HUES6 (cell line): ENCODE data around the gene MON1A.
"Not testable (repeated sequence)": the region's sequence is repeated elsewhere in the genome, so short reads cannot be mapped to it uniquely, and the experiment has no call there.

ENCODE experiments used
- H3K27ac ChIP-seq: 2 replicates; pipeline ENCODE4 v1.7.0; 2013; ENCODE audit warnings: low read depth, mild to moderate bottlenecking, low read length, inconsistent platforms
- H3K27me3 ChIP-seq: 2 replicates; pipeline ENCODE4 v1.6.1; 2013; ENCODE audit warnings: low read length; ENCODE audit not compliant: control insufficient read depth, insufficient read depth
- H3K36me3 ChIP-seq: 2 replicates; pipeline ENCODE4 v1.6.1; 2013; ENCODE audit warnings: low read length; ENCODE audit not compliant: control insufficient read depth, insufficient read depth
- H3K4me1 ChIP-seq: 2 replicates; pipeline ENCODE4 v1.6.1; 2013; ENCODE audit warnings: low read length; ENCODE audit not compliant: control insufficient read depth, insufficient read depth
- H3K4me3 ChIP-seq: 2 replicates; pipeline ENCODE4 v1.5.1; 2013; ENCODE audit warnings: low read depth, low read length
- H3K9ac ChIP-seq: one replicate; pipeline ENCODE4 v1.6.1; 2013; ENCODE audit warnings: mild to moderate bottlenecking, low read length
- H3K9me3 ChIP-seq: 2 replicates; pipeline ENCODE4 v1.6.1; 2013; ENCODE audit warnings: low read depth, low read length; ENCODE audit not compliant: control insufficient read depth, insufficient read depth

Gene MON1A

GRCh38 chr3:49917806-49918590 is 11.6 kb downstream of the MON1A start:
- not testable (repeated sequence) for H3K27me3 ChIP-seq, H3K36me3 ChIP-seq, H3K9me3 ChIP-seq, H3K27ac ChIP-seq, H3K4me3 ChIP-seq, H3K4me1 ChIP-seq, H3K9ac ChIP-seq

- no peaks in the 10 kb centered on the region for H3K36me3 ChIP-seq
- H3K9ac ChIP-seq, result no peak overlapping the region
- H3K9me3 ChIP-seq, result no peaks in the 10 kb centered on the region
- H3K27me3 ChIP-seq, result peaks cover 4% of the 10 kb centered on the region; the same call in 1 of the 2 replicates
- no peaks in the 10 kb centered on the region for H3K4me1 ChIP-seq
- H3K27ac ChIP-seq, result no peak overlapping the region
- H3K4me3 ChIP-seq, result no peak overlapping the region
Observed at GRCh38 chr3:49916686-49917085, 12.9 kb downstream of the MON1A start.

- Histone ChIP-seq H3K4me1 (peaks cover 16% of the 10 kb centered on the region), H3K9me3 (no peaks in the 10 kb centered on the region), H3K27ac (no peak overlapping the region), H3K27me3 (peaks cover 21% of the 10 kb centered on the region), H3K36me3 (no peaks in the 10 kb centered on the region), H3K4me3 (no peak overlapping the region), H3K9ac (no peak overlapping the region)
Observed at GRCh38 chr3:49914906-49915305, 14.7 kb downstream of the MON1A start.

DNA sequence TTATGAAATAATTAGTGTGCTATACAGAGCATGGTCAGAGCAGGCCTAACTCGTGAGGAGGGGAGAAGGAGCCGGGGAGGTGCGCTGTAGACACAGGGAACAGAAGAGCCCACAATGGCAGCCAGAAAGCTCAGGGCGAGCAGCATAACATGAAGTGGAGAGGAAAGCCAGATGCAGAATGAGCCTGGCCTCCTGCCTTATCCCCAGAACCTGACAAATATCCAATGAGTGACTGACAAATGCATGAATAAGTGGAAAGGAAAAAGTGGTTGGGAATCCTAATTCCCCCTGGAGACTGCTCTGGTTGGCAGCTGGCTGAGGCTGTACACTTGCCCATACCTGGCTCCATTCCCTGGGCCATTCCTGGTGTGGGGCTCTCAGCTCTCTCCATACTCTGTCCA is 16.7 kb downstream of the MON1A start:
- peaks cover 29% of the 10 kb centered on the region for H3K4me1 ChIP-seq

DNA sequence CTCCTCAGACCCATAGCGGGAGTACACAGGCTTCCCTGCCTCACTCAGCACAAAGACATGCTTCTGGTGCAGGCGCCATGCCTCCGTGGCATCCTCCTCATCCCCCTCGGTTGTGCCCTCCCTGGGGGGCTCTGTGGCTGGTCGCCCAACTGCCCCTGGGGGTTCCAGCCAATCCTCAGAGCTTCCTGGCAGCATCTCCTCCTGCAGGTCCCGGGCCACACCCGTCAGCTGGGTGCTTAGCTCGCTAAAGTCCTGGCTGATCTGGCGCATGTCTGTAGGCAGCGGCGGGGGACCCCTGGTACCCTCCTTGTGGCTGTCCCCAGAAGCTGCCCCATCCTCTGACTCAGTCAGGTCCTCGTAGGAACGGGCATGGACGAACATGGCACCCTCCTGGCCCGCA is 18.0 kb downstream of the MON1A start:
- Histone ChIP-seq H3K9ac (no peak overlapping the region), H3K4me3 (no peak overlapping the region), H3K27me3 (peaks cover 35% of the 10 kb centered on the region), H3K36me3 (no peaks in the 10 kb centered on the region), H3K9me3 (no peaks in the 10 kb centered on the region), H3K27ac (no peak overlapping the region), H3K4me1 (peaks cover 32% of the 10 kb centered on the region)

More for the DNA sequence above, 16.7 kb downstream of the MON1A start:
- H3K9ac ChIP-seq, result no peak overlapping the region
- no peak overlapping the region for H3K4me3 ChIP-seq
- peaks cover 35% of the 10 kb centered on the region for H3K27me3 ChIP-seq
- no peaks in the 10 kb centered on the region for H3K9me3 ChIP-seq
- H3K27ac ChIP-seq, result no peak overlapping the region
- H3K36me3 ChIP-seq, result no peaks in the 10 kb centered on the region

DNA sequence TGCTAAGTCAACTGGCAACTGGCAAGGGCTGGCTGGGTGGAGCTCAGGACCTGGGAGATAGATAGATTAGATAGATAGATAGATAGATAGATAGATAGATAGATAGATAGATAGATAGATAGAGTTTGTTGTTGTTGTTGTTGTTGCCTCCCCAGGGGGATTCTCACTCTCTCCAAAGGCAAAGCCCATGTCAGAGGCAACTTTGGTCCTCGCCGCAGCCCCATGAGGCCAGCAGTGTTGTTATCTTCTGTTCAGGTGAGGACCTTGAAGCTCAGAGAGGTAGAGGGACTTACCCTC is 18.5 kb downstream of the MON1A start:
- Histone ChIP-seq H3K27ac (no peak overlapping the region), H3K36me3 (no peaks in the 10 kb centered on the region), H3K4me1 (peaks cover 37% of the 10 kb centered on the region), H3K4me3 (peak overlapping the region; percentile 50), H3K27me3 (peaks cover 35% of the 10 kb centered on the region), H3K9me3 (no peaks in the 10 kb centered on the region), H3K9ac (no peak overlapping the region)

GRCh38 chr3:49910409-49911123 is 19.0 kb downstream of the MON1A start:
- Histone ChIP-seq H3K36me3 (no peaks in the 10 kb centered on the region), H3K27me3 (peaks cover 35% of the 10 kb centered on the region), H3K4me3 (peak overlapping the region; percentile 50), H3K9me3 (no peaks in the 10 kb centered on the region), H3K4me1 (peaks cover 41% of the 10 kb centered on the region), H3K9ac (no peak overlapping the region), H3K27ac (no peak overlapping the region)

GRCh38 chr3:49908373-49909199 is 21.0 kb downstream of the MON1A start:
- Histone ChIP-seq H3K9me3 (no peaks in the 10 kb centered on the region), H3K9ac (no peak overlapping the region), H3K36me3 (no peaks in the 10 kb centered on the region)

GRCh38 chr3:49906073-49906743 is 23.4 kb downstream of the MON1A start:
- Histone ChIP-seq H3K36me3 (no peaks in the 10 kb centered on the region), H3K27me3 (peaks cover 26% of the 10 kb centered on the region), H3K4me1 (peaks cover 46% of the 10 kb centered on the region), H3K9ac (no peak overlapping the region), H3K27ac (no peak overlapping the region), H3K4me3 (peak overlapping the region; percentile 35; the same call in 1 of the 2 replicates), H3K9me3 (no peaks in the 10 kb centered on the region)

More at GRCh38 chr3:49908373-49909199, 21.0 kb downstream of the MON1A start:
- Histone ChIP-seq H3K4me3 (no peak overlapping the region), H3K27me3 (peaks cover 35% of the 10 kb centered on the region), H3K4me1 (peaks cover 45% of the 10 kb centered on the region), H3K27ac (no peak overlapping the region)

DNA sequence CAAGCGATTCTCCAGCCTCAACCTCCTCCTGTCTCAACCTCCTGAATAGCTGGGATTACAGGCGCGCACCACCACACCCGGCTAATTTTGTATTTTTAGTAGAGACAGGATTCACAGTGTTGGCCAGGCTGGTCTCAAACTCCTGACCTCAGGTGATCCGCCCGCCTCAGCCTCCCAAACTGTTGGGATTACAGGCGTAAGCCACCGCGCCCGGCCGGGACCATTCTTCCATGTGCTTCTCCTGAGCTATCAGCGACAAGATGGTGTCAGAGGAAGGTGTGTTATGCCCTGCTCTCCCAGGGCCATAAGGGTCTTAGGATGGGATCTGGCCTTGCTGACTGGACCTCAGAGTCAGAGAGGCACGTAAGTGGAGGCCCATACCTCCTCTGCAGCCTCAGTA is 25.2 kb downstream of the MON1A start:
- H3K9ac ChIP-seq, H3K36me3 ChIP-seq, H3K27ac ChIP-seq, H3K27me3 ChIP-seq, H3K9me3 ChIP-seq, H3K4me3 ChIP-seq: not testable (repeated sequence)
- H3K4me1 ChIP-seq, result peaks cover 32% of the 10 kb centered on the region
